ENCODE data around the gene AFAP1. TPM values are rescaled to one million over a fixed set of nuclear protein-coding genes. Genes with fewer than 3 reads are reported as not detected.

Gene AFAP1
- total and polyA plus RNA-seq, 2 of the 8 experiments (the other 6 are each of a cell fraction or from before 2014, with no cell fraction given): 3.6 to 18.2 TPM

- no peak overlapping the region for H2BK15ac ChIP-seq (ENCODE audit: low read length)
- no peak overlapping the region for H3K18ac ChIP-seq (ENCODE audit: extremely low read depth, low read length)
- no peaks in the 10 kb centered on the region for H4K20me1 ChIP-seq (replicated peaks in 1 of 2; ENCODE audit: control insufficient read depth in 1 of 2, insufficient read depth in 2 of 2, low read length in 2 of 2)
- H2BK5ac ChIP-seq (ENCODE audit: low read depth, low read length): no peak overlapping the region
- H3K79me2 ChIP-seq (ENCODE audit: control insufficient read depth in 1 of 2, insufficient read depth in 2 of 2, low read length in 2 of 2): no peaks in the 10 kb centered on the region
- TF ChIP-seq CBX5 (IDR thresholded peaks at IDR 0.05; ENCODE audit: low read depth, low read length): no peak
- TF ChIP-seq CHD1 (IDR thresholded peaks at IDR 0.05; ENCODE audit: low read depth, low read length): no peak
- no peak for TF ChIP-seq KDM4A (IDR thresholded peaks at IDR 0.05; ENCODE audit: low read depth, low read length, severe bottlenecking)
- no peak for TF ChIP-seq POLR2A (IDR thresholded peaks at IDR 0.05; ENCODE audit: control extremely low read depth in 1 of 2, low read depth in 2 of 2, low read length in 2 of 2)
- TF ChIP-seq SP2 (IDR thresholded peaks at IDR 0.05; ENCODE audit: low read length): no peak
- TF ChIP-seq NANOG (IDR thresholded peaks at IDR 0.05; ENCODE audit: insufficient read depth, low read depth, low read length, poor library complexity, severe bottlenecking): no peak
- no peak for TF ChIP-seq SRF (IDR thresholded peaks at IDR 0.05; ENCODE audit: low read depth, low read length)
- TF ChIP-seq USF2 (IDR thresholded peaks at IDR 0.05; ENCODE audit: low read length): no peak
- TF ChIP-seq POLR2AphosphoS5 (IDR thresholded peaks at IDR 0.05; ENCODE audit: low read depth, low read length): no peak
- TF ChIP-seq HDAC6 (IDR thresholded peaks at IDR 0.05; ENCODE audit: low read depth, low read length): no peak
- TF ChIP-seq YY1 (IDR thresholded peaks at IDR 0.05; ENCODE audit: low read depth, low read length): no peak
- H3K9ac ChIP-seq (replicated peaks in 1 of 4; ENCODE audit: extremely low read depth in 1 of 4, low read depth in 3 of 4, low read length in 3 of 4): no peak overlapping the region
- H2AK5ac ChIP-seq (ENCODE audit: low read depth, low read length): no peak overlapping the region
- no peak overlapping the region for H3K27ac ChIP-seq (ENCODE audit: low read depth, low read length)
- peaks cover 0 to 3% (median 0%) of the 10 kb centered on the region in 4 experiments; a peak in 3 of 7 replicates for H3K4me1 ChIP-seq (replicated peaks in 1 of 4; ENCODE audit: control insufficient read depth in 3 of 4, insufficient read depth in 4 of 4, low read length in 3 of 4)
- H2BK20ac ChIP-seq (ENCODE audit: low read length): no peak overlapping the region
- no peaks in the 10 kb centered on the region; a peak in 1 of 4 replicates for H3K9me3 ChIP-seq (ENCODE audit: insufficient read depth in 2 of 2, low read depth in 1 of 2, low read length in 1 of 2)
- POLR2A ChIA-PET (ENCODE audit: partially characterized antibody): no interaction called here
- no peaks in the 10 kb centered on the region for H3K36me3 ChIP-seq (ENCODE audit: control insufficient read depth in 2 of 4, insufficient read depth in 4 of 4, low read length in 3 of 4)
- H3K23ac ChIP-seq (ENCODE audit: insufficient read length): no peak overlapping the region
- no peak overlapping the region for H4K8ac ChIP-seq (ENCODE audit: extremely low read depth, insufficient read depth, low read length)
- H3K56ac ChIP-seq (replicated peaks; ENCODE audit: insufficient read length, low read depth, low read length): no peak overlapping the region
- no peak overlapping the region for H3K14ac ChIP-seq (ENCODE audit: insufficient read length)
- FAIRE-seq: no peak
- DNase-seq (ENCODE audit: low read depth in 1 of 2, low spot score in 2 of 2): no peak
- WGBS, 2 experiments (ENCODE audit: extremely low coverage in 1 of 2, insufficient coverage in 1 of 2, insufficient read length in 1 of 2, insufficient replicate concordance in 2 of 2, low coverage in 1 of 2, low lambda C conversion rate in 2 of 2, missing lambda C conversion rate in 1 of 2): 92% methylated on average over 11 of the region's 11 CpGs; no CpG with 5 or more reads in 1 of the 2 experiments
- H2BK120ac ChIP-seq (replicated peaks; ENCODE audit: low read depth, low read length): no peak overlapping the region
- H3K79me1 ChIP-seq (ENCODE audit: low read depth, low read length): no peaks in the 10 kb centered on the region
- H3K4me2 ChIP-seq (ENCODE audit: insufficient read depth in 1 of 2, low read depth in 2 of 2, low read length in 2 of 2): no peak overlapping the region
- no peak overlapping the region for H4K91ac ChIP-seq (replicated peaks; ENCODE audit: insufficient read length, low read length)
- CTCF ChIA-PET (ENCODE audit: partially characterized antibody): interaction anchor here (1.0 to 1.5 kb wide), 5 partner anchors 9 to 467 kb away, joined by 3 to 7 read pairs (median 4); no protein-coding TSS in a partner anchor
- no peak overlapping the region for H2BK12ac ChIP-seq (ENCODE audit: low read depth, low read length)
- H3K27me3 ChIP-seq (replicated peaks in 1 of 4; ENCODE audit: control insufficient read depth in 3 of 4, extremely low read depth in 1 of 4, insufficient read depth in 3 of 4, low read length in 3 of 4): no peaks in the 10 kb centered on the region
- H3K4ac ChIP-seq (replicated peaks; ENCODE audit: insufficient read length, low read depth, low read length): no peak overlapping the region
- no peak overlapping the region for H3K4me3 ChIP-seq (ENCODE audit: extremely low read depth in 1 of 4, insufficient read depth in 2 of 4, low read depth in 3 of 4, low read length in 4 of 4)
- no peak overlapping the region for H4K5ac ChIP-seq (ENCODE audit: insufficient read length, low read depth, low read length)
- no peak overlapping the region for H2AFZ ChIP-seq (ENCODE audit: low read length)
- no peaks in the 10 kb centered on the region; the same call in 1 of the 2 replicates for H3K23me2 ChIP-seq (ENCODE audit: low read depth, low read length)
These were observed 229.5 kb downstream of the AFAP1 start for GRCh38 chr4:7710126-7710525.

All from H1 (cell line).